ENCODE data around the gene CAB39L. TPM values are rescaled to one million over a fixed set of nuclear protein-coding genes. Genes with fewer than 3 reads are reported as not detected.

The CAB39L gene
- total RNA-seq, 1 donor from 2014 or later, result 11.4 TPM

- no peaks in the 10 kb centered on the region for H3K27me3 Mint-ChIP-seq
- H3K27ac Mint-ChIP-seq, result no peak overlapping the region
- H3K36me3 Mint-ChIP-seq, result no peaks in the 10 kb centered on the region
- DNase-seq (ENCODE audit: extremely low spot score, unreplicated experiment), result no peak
- no peak overlapping the region for H3K4me3 Mint-ChIP-seq
- no peak for TF ChIP-seq CTCF (conservative IDR thresholded peaks at IDR 0.05)
- no peaks in the 10 kb centered on the region for H3K4me1 Mint-ChIP-seq (ENCODE audit: unreplicated experiment)
- H3K9me3 Mint-ChIP-seq, result no peaks in the 10 kb centered on the region
Measured at GRCh38 chr13:49395451-49395865, 48.4 kb downstream of the CAB39L start.

- no peak overlapping the region for H3K27ac Mint-ChIP-seq
- peaks cover 5% of the 10 kb centered on the region for H3K36me3 Mint-ChIP-seq
- no peak overlapping the region for H3K4me3 Mint-ChIP-seq
- peaks cover 4% of the 10 kb centered on the region for H3K9me3 Mint-ChIP-seq
- no peaks in the 10 kb centered on the region for H3K4me1 Mint-ChIP-seq (ENCODE audit: unreplicated experiment)
- no peaks in the 10 kb centered on the region for H3K27me3 Mint-ChIP-seq
- DNase-seq (ENCODE audit: extremely low spot score, unreplicated experiment), result no peak
- no peak for TF ChIP-seq CTCF (conservative IDR thresholded peaks at IDR 0.05)
Measured at GRCh38 chr13:49388091-49388635, 55.7 kb downstream of the CAB39L start.

GRCh38 chr13:49386664-49387063 is 57.2 kb downstream of the CAB39L start:
- DNase-seq (ENCODE audit: extremely low spot score, unreplicated experiment), result no peak
- H3K4me3 Mint-ChIP-seq, result no peak overlapping the region
- H3K4me1 Mint-ChIP-seq (ENCODE audit: unreplicated experiment), result no peaks in the 10 kb centered on the region
- H3K9me3 Mint-ChIP-seq, result peaks cover 4% of the 10 kb centered on the region
- no peak overlapping the region for H3K27ac Mint-ChIP-seq
- H3K36me3 Mint-ChIP-seq, result peaks cover 8% of the 10 kb centered on the region
- no peaks in the 10 kb centered on the region for H3K27me3 Mint-ChIP-seq
- TF ChIP-seq CTCF (conservative IDR thresholded peaks at IDR 0.05), result no peak

GRCh38 chr13:49376121-49376520 is 67.7 kb downstream of the CAB39L start:
- no peaks in the 10 kb centered on the region for H3K9me3 Mint-ChIP-seq
- no peak overlapping the region for H3K27ac Mint-ChIP-seq
- peaks cover 4% of the 10 kb centered on the region for H3K36me3 Mint-ChIP-seq
- H3K4me1 Mint-ChIP-seq (ENCODE audit: unreplicated experiment), result peaks cover 15% of the 10 kb centered on the region
- no peak overlapping the region for H3K4me3 Mint-ChIP-seq
- DNase-seq (ENCODE audit: extremely low spot score, unreplicated experiment), result no peak
- no peak for TF ChIP-seq CTCF (conservative IDR thresholded peaks at IDR 0.05)
- H3K27me3 Mint-ChIP-seq, result no peaks in the 10 kb centered on the region

GRCh38 chr13:49374585-49375290 is 69.1 kb downstream of the CAB39L start:
- peaks cover 4% of the 10 kb centered on the region for H3K36me3 Mint-ChIP-seq
- no peaks in the 10 kb centered on the region for H3K27me3 Mint-ChIP-seq
- peaks cover 15% of the 10 kb centered on the region for H3K4me1 Mint-ChIP-seq (ENCODE audit: unreplicated experiment)
- DNase-seq (ENCODE audit: extremely low spot score, unreplicated experiment), result no peak
- no peaks in the 10 kb centered on the region for H3K9me3 Mint-ChIP-seq
- no peak overlapping the region for H3K27ac Mint-ChIP-seq
- no peak overlapping the region for H3K4me3 Mint-ChIP-seq
- no peak for TF ChIP-seq CTCF (conservative IDR thresholded peaks at IDR 0.05)
